SK-N-SH treated with all-trans-retinoic acid at 6 μM for 48 hours (cell line): Measurements from ENCODE around the gene AKAP13.

Source experiments
- ESRRG ChIP-seq: fragments of 250-450 bp; sonication (Bioruptor Pico); IDR thresholded peaks from 2 replicates; pipeline ENCODE4 v1.6.1; 2021; ENCODE audit warnings: mild to moderate bottlenecking
- RARB ChIP-seq: fragments of 250-450 bp; sonication (Bioruptor Pico); IDR thresholded peaks from 2 replicates; pipeline ENCODE4 v1.8.0; 2021; ENCODE audit warnings: mild to moderate bottlenecking, moderate library complexity
- TOX ChIP-seq: fragments of 250-450 bp; sonication (Bioruptor Pico); IDR thresholded peaks from 2 replicates; pipeline ENCODE4 v1.8.0; 2021; ENCODE audit warnings: mild to moderate bottlenecking, moderate library complexity, borderline replicate concordance
- ZFP3 ChIP-seq: fragments of 250-450 bp; sonication (Bioruptor Pico); IDR thresholded peaks from 2 replicates; pipeline ENCODE4 v1.5.0; 2020; ENCODE audit warnings: mild to moderate bottlenecking, moderate library complexity
- ZFP30 ChIP-seq: fragments of 450-650 bp; formaldehyde crosslinking; IDR thresholded peaks from 2 replicates; pipeline ENCODE4 v1.5.0; 2022; ENCODE audit warnings: mild to moderate bottlenecking, moderate library complexity
- TF ChIP-seq, protein P1 (sequence below): fragments of 250-450 bp; sonication (Bioruptor Pico); IDR thresholded peaks from 2 replicates; pipeline ENCODE4 v1.8.0; 2020; ENCODE audit warnings: mild to moderate bottlenecking, moderate library complexity, borderline replicate concordance
- TF ChIP-seq, protein P2 (sequence below): fragments of 250-450 bp; sonication (Bioruptor Pico); IDR thresholded peaks from 2 replicates; pipeline ENCODE4 v1.5.1; 2020; ENCODE audit warnings: low read depth, mild to moderate bottlenecking, moderate library complexity

DNA sequence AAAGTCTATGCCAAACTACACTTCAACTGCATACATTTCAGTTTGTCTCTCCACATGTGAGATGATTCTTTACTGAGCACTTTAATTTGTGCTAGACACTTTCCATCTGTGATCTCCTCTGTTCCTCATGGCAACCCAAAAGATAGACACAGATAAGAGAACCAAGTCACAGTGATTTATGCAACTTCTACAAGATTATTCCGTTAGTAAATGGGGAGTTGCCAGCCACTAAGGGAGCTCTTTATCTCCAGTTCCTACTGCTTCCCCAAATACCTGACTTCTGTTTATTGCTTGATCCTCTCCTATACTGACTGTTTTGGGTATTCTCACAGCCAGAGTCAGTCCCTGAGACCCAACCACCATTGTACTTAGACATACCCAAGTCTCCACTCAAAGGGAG is 24.1 kb upstream of the AKAP13 start:
- TF ChIP-seq ESRRG (CRISPR knock-in tag) = no peak
- TF ChIP-seq RARB (CRISPR knock-in tag) = no peak
- no peak for TF ChIP-seq TOX (CRISPR knock-in tag)
- TF ChIP-seq, protein P1, sequence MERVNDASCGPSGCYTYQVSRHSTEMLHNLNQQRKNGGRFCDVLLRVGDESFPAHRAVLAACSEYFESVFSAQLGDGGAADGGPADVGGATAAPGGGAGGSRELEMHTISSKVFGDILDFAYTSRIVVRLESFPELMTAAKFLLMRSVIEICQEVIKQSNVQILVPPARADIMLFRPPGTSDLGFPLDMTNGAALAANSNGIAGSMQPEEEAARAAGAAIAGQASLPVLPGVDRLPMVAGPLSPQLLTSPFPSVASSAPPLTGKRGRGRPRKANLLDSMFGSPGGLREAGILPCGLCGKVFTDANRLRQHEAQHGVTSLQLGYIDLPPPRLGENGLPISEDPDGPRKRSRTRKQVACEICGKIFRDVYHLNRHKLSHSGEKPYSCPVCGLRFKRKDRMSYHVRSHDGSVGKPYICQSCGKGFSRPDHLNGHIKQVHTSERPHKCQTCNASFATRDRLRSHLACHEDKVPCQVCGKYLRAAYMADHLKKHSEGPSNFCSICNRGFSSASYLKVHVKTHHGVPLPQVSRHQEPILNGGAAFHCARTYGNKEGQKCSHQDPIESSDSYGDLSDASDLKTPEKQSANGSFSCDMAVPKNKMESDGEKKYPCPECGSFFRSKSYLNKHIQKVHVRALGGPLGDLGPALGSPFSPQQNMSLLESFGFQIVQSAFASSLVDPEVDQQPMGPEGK (CRISPR knock-in tag) = no peak
- no peak for TF ChIP-seq ZFP3 (CRISPR knock-in tag)
- TF ChIP-seq, protein P2, sequence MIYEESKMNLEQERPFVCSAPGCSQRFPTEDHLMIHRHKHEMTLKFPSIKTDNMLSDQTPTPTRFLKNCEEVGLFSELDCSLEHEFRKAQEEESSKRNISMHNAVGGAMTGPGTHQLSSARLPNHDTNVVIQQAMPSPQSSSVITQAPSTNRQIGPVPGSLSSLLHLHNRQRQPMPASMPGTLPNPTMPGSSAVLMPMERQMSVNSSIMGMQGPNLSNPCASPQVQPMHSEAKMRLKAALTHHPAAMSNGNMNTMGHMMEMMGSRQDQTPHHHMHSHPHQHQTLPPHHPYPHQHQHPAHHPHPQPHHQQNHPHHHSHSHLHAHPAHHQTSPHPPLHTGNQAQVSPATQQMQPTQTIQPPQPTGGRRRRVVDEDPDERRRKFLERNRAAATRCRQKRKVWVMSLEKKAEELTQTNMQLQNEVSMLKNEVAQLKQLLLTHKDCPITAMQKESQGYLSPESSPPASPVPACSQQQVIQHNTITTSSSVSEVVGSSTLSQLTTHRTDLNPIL = no peak
- TF ChIP-seq ZFP30 (CRISPR knock-in tag) = no peak
